GM12878 (cell line): ENCODE results near the gene F13B.

ENCODE experiments used
- BRCA1 ChIP-seq: IDR thresholded peaks from 2 replicates; pipeline ENCODE4 v1.6.1; 2011; ENCODE audit warnings: low read depth, low read length, improper control_type of control experiment
- CEBPB ChIP-seq, 2 experiments: fragments of 150-350 bp in 1 of 2; IDR thresholded peaks; 2 replicates each; pipeline ENCODE4 v1.6.1; 2012 to 2014; ENCODE audit warnings: low read depth in 2 of 2, low read length in 2 of 2, borderline replicate concordance in 1 of 2, inconsistent platforms in 1 of 2
- FOXK2 ChIP-seq: fragments of 450-650 bp; IDR thresholded peaks from 2 replicates; pipeline ENCODE4 v1.6.1; 2017; ENCODE audit warnings: mild to moderate bottlenecking, moderate library complexity
- HCFC1 ChIP-seq: fragments of 150-350 bp; IDR thresholded peaks from 2 replicates; pipeline ENCODE4 v1.6.1; 2014; ENCODE audit warnings: low read length
- NR2C2 ChIP-seq: IDR thresholded peaks from 2 replicates; pipeline ENCODE4 v1.6.1; 2011; ENCODE audit warnings: borderline replicate concordance, low read depth; ENCODE audit not compliant: control insufficient read depth, insufficient read length
- POLR2AphosphoS2 ChIP-seq: IDR thresholded peaks from 2 replicates; pipeline ENCODE4 v1.6.1; 2011; ENCODE audit warnings: low read depth, mild to moderate bottlenecking, low read length, improper control_type of control experiment, moderate library complexity
- RAD51 ChIP-seq: fragments of 450-650 bp; IDR thresholded peaks from 2 replicates; pipeline ENCODE4 v1.6.1; 2016; ENCODE audit warnings: moderate library complexity, mild to moderate bottlenecking, inconsistent platforms
- RELA ChIP-seq: fragments of 450-650 bp; IDR thresholded peaks from 2 replicates; pipeline ENCODE4 v1.8.0; 2014; ENCODE audit warnings: borderline replicate concordance; ENCODE audit not compliant: partially characterized antibody
- RFX5 ChIP-seq: IDR thresholded peaks from 2 replicates; pipeline ENCODE4 v1.6.1; 2011; ENCODE audit warnings: low read depth, low read length, improper control_type of control experiment
- TF ChIP-seq, protein P1 (sequence below), 3 experiments: IDR thresholded peaks in 2 of 3; conservative IDR thresholded peaks in 1 of 3; 2 replicates each; pipeline ENCODE4 v1.5.1; 2011; ENCODE audit warnings: low read depth in 3 of 3, low read length in 3 of 3, mild to moderate bottlenecking in 3 of 3, control low read depth in 2 of 3, moderate library complexity in 2 of 3, inconsistent platforms in 1 of 3, mixed read lengths in 1 of 3; ENCODE audit not compliant: control insufficient read depth in 2 of 3, insufficient read depth in 1 of 3; ENCODE audit errors: extremely low read depth in 1 of 3
- TF ChIP-seq, protein P2 (sequence below): IDR thresholded peaks from 2 replicates; pipeline ENCODE4 v1.6.1; 2012; ENCODE audit warnings: mild to moderate bottlenecking, low read depth, low read length

DNA sequence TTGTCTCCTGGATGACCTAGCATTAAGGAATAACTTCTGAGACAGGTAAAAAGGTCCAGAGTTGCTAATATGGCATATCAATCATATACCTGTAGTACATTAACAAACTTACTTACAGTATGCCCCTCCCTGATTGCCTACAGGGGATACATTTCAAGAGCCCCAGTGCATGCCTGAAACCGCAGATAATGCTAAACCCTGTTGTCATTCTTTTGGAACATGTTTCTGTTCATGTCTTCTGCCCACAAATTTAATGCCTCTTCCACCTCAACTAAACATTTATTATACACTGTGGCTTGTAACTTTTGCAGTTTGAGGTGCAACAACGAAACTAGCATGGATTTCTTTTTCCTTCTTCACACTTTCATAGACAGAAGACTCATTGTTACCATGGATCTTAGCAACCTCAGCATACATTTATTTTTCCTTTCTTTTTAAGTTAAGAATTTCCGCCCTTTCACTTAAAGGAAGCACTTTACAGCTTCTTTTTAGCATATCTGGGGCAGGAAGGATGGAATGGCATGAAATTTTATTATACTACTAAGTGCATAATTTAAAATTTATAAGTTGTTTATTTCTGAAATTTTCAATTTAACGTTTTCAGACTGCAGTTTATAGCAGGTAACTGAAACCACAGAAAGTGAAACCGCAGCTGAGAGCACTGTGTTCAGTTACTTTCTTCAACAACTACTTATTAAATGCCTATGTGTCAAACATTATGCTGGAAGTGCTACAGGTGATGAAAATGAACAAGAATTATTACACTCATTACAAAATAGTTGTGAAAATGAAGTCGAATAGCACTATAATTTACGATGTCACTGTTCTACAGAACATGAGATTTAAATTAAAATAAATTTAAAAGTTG, 25.3 kb downstream of the F13B start:
- TF ChIP-seq RFX5 (no peak), POLR2AphosphoS2 (no peak), RAD51 (no peak), BRCA1 (no peak), HCFC1 (no peak), NR2C2 (no peak), FOXK2 (no peak), RELA (no peak), CEBPB (IDR thresholded peaks at IDR 0.05; ENCODE audit: borderline replicate concordance in 1 of 2, low read depth in 2 of 2, low read length in 2 of 2) (no peak)
- TF ChIP-seq, protein P1, sequence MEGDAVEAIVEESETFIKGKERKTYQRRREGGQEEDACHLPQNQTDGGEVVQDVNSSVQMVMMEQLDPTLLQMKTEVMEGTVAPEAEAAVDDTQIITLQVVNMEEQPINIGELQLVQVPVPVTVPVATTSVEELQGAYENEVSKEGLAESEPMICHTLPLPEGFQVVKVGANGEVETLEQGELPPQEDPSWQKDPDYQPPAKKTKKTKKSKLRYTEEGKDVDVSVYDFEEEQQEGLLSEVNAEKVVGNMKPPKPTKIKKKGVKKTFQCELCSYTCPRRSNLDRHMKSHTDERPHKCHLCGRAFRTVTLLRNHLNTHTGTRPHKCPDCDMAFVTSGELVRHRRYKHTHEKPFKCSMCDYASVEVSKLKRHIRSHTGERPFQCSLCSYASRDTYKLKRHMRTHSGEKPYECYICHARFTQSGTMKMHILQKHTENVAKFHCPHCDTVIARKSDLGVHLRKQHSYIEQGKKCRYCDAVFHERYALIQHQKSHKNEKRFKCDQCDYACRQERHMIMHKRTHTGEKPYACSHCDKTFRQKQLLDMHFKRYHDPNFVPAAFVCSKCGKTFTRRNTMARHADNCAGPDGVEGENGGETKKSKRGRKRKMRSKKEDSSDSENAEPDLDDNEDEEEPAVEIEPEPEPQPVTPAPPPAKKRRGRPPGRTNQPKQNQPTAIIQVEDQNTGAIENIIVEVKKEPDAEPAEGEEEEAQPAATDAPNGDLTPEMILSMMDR (IDR thresholded peaks at IDR 0.05 in 2 of 3, conservative IDR thresholded peaks at IDR 0.05 in 1 of 3; ENCODE audit: control insufficient read depth in 2 of 3, extremely low read depth in 1 of 3, insufficient read depth in 1 of 3, low read depth in 3 of 3, low read length in 3 of 3): no peak
- TF ChIP-seq, protein P2, sequence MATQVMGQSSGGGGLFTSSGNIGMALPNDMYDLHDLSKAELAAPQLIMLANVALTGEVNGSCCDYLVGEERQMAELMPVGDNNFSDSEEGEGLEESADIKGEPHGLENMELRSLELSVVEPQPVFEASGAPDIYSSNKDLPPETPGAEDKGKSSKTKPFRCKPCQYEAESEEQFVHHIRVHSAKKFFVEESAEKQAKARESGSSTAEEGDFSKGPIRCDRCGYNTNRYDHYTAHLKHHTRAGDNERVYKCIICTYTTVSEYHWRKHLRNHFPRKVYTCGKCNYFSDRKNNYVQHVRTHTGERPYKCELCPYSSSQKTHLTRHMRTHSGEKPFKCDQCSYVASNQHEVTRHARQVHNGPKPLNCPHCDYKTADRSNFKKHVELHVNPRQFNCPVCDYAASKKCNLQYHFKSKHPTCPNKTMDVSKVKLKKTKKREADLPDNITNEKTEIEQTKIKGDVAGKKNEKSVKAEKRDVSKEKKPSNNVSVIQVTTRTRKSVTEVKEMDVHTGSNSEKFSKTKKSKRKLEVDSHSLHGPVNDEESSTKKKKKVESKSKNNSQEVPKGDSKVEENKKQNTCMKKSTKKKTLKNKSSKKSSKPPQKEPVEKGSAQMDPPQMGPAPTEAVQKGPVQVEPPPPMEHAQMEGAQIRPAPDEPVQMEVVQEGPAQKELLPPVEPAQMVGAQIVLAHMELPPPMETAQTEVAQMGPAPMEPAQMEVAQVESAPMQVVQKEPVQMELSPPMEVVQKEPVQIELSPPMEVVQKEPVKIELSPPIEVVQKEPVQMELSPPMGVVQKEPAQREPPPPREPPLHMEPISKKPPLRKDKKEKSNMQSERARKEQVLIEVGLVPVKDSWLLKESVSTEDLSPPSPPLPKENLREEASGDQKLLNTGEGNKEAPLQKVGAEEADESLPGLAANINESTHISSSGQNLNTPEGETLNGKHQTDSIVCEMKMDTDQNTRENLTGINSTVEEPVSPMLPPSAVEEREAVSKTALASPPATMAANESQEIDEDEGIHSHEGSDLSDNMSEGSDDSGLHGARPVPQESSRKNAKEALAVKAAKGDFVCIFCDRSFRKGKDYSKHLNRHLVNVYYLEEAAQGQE: no peak
